ENCODE measurements around the gene HEATR1. TPM values are rescaled to one million over a fixed set of nuclear protein-coding genes. Genes with fewer than 3 reads are reported as not detected.
"Not testable (repeated sequence)": the region's sequence is repeated elsewhere in the genome, so short reads cannot be mapped to it uniquely, and the experiment has no call there.

Gene HEATR1
- total RNA-seq, 1 experiment from 2014 or later, result 73.0 TPM

GRCh38 chr1:236608930-236609726, 4.8 kb upstream of the HEATR1 start:
- TF ChIP-seq ZNF416 (CRISPR knock-in tag; IDR thresholded peaks at IDR 0.05) (no peak), CTCF (IDR thresholded peaks at IDR 0.05) (peak; percentile 40; the same call in 1 of the 2 replicates)
- ChIA-PET POLR2A (interaction anchor here (0.6 kb wide), 1 partner anchor 23 kb away, joined by 3 read pairs; no protein-coding TSS in a partner anchor), CTCF (interaction anchor here (0.6 to 1.3 kb wide), 34 partner anchors 9 to 981 kb away, joined by 3 to 24 read pairs (median 3); partner anchors contain the start of genes ACTN2 and MTR)
- ATAC-seq, result no peak
- H3K27me3 Mint-ChIP-seq (ENCODE audit: low read depth), result no peaks in the 10 kb centered on the region; the same call in 1 of the 2 replicates
- peaks cover 10% of the 10 kb centered on the region for H3K4me1 Mint-ChIP-seq
- no peak overlapping the region for H3K4me3 Mint-ChIP-seq
- peak; percentile 79 for DNase-seq (ENCODE audit: low spot score)
- H3K27ac Mint-ChIP-seq, result no peak overlapping the region
- no peaks in the 10 kb centered on the region for H3K36me3 Mint-ChIP-seq
- no peaks in the 10 kb centered on the region for H3K9me3 Mint-ChIP-seq

GRCh38 chr1:236607597-236607996, 3.3 kb upstream of the HEATR1 start:
- ATAC-seq; H3K4me3 Mint-ChIP-seq; H3K27ac Mint-ChIP-seq; DNase-seq (ENCODE audit: low spot score); CTCF ChIA-PET; H3K36me3 Mint-ChIP-seq; H3K9me3 Mint-ChIP-seq; H3K27me3 Mint-ChIP-seq (ENCODE audit: low read depth); POLR2A ChIA-PET: not testable (repeated sequence)
- peaks cover 19% of the 10 kb centered on the region for H3K4me1 Mint-ChIP-seq

- ATAC-seq, result no peak; the same call in 1 of the 2 replicates
- ChIA-PET POLR2A (interaction anchor here (0.6 to 1.0 kb wide), 3 partner anchors 31 to 426 kb away, joined by 3 read pairs; no protein-coding TSS in a partner anchor), CTCF (interaction anchor here (0.8 to 1.6 kb wide), 10 partner anchors 20 to 957 kb away, joined by 3 to 9 read pairs (median 4); partner anchors contain the start of genes MTR and RYR2)
- Mint-ChIP-seq H3K36me3 (peaks cover 16% of the 10 kb centered on the region), H3K9me3 (no peaks in the 10 kb centered on the region), H3K27me3 (ENCODE audit: low read depth) (no peaks in the 10 kb centered on the region), H3K27ac (peak overlapping the region; percentile 99), H3K4me1 (peaks cover 19% of the 10 kb centered on the region), H3K4me3 (peak overlapping the region; percentile 96)
- no peak for TF ChIP-seq RORB (CRISPR knock-in tag; IDR thresholded peaks at IDR 0.05)
- 0 out of 2 replicates have a peak, but pooled peaks have one; percentile 12 for TF ChIP-seq HMGXB4 (CRISPR knock-in tag; IDR thresholded peaks at IDR 0.05)
- DNase-seq (ENCODE audit: low spot score), result no peak
These were observed 840 bp upstream of the HEATR1 start for GRCh38 chr1:236604905-236605806.

- Mint-ChIP-seq H3K4me1 (peaks cover 19% of the 10 kb centered on the region), H3K36me3 (peaks cover 38% of the 10 kb centered on the region), H3K4me3 (no peak overlapping the region; the same call in 1 of the 2 replicates), H3K27me3 (ENCODE audit: low read depth) (no peaks in the 10 kb centered on the region), H3K27ac (no peak overlapping the region), H3K9me3 (no peaks in the 10 kb centered on the region)
- no peak for ATAC-seq
- CTCF ChIA-PET, result no interaction called here
- TF ChIP-seq ZNF532 (CRISPR knock-in tag; IDR thresholded peaks at IDR 0.05; ENCODE audit: borderline replicate concordance) (no peak), ATF3 (CRISPR knock-in tag; conservative IDR thresholded peaks at IDR 0.05) (no peak), CBFB (CRISPR knock-in tag; IDR thresholded peaks at IDR 0.05; ENCODE audit: low read depth) (no peak), ESRRA (CRISPR knock-in tag; IDR thresholded peaks at IDR 0.05; ENCODE audit: borderline replicate concordance) (no peak), CREM (CRISPR knock-in tag; IDR thresholded peaks at IDR 0.05) (no peak), SMAD4 (CRISPR knock-in tag; IDR thresholded peaks at IDR 0.05) (no peak), ATF1 (CRISPR knock-in tag; IDR thresholded peaks at IDR 0.05) (no peak), CREB1 (CRISPR knock-in tag; IDR thresholded peaks at IDR 0.05) (no peak), MAX (CRISPR knock-in tag; IDR thresholded peaks at IDR 0.05) (no peak), ZNF138 (CRISPR knock-in tag; conservative IDR thresholded peaks at IDR 0.05) (no peak), NR2C2 (CRISPR knock-in tag; IDR thresholded peaks at IDR 0.05) (no peak)
- POLR2A ChIA-PET, result no interaction called here
- no peak for DNase-seq (ENCODE audit: low spot score)
These were observed 2.1 kb downstream of the HEATR1 start for GRCh38 chr1:236602171-236602570.

Data from WTC11 (cell line).